Type B pancreatic cell (in vitro differentiated cells): Measurements from ENCODE around the gene KLHL22. TPM values are rescaled to one million over a fixed set of nuclear protein-coding genes. Genes with fewer than 3 reads are reported as not detected.
"Not testable (repeated sequence)": the region's sequence is repeated elsewhere in the genome, so short reads cannot be mapped to it uniquely, and the experiment has no call there.

Experiments used
- DNase-seq: peaks from one replicate; pipeline ENCODE4 v3.0.0; 2021; ENCODE audit warnings: mixed read lengths; ENCODE audit not compliant: unreplicated experiment; ENCODE audit errors: extremely low spot score
- H3K27ac Mint-ChIP-seq: 2 replicates; pipeline ENCODE4 v1.8.0; 2021; ENCODE audit warnings: mild to moderate bottlenecking, mixed read lengths
- H3K27me3 Mint-ChIP-seq: 2 replicates; pipeline ENCODE4 v1.8.0; 2021; ENCODE audit warnings: mixed read lengths
- H3K36me3 Mint-ChIP-seq: 2 replicates; pipeline ENCODE4 v1.8.0; 2021; ENCODE audit warnings: mixed read lengths
- H3K4me1 Mint-ChIP-seq: one replicate; pipeline ENCODE4 v1.8.0; 2021; ENCODE audit warnings: mixed read lengths; ENCODE audit not compliant: unreplicated experiment
- H3K4me3 Mint-ChIP-seq: 2 replicates; pipeline ENCODE4 v1.8.0; 2021; ENCODE audit warnings: mild to moderate bottlenecking, mixed read lengths
- H3K9me3 Mint-ChIP-seq: 2 replicates; pipeline ENCODE4 v1.8.0; 2021; ENCODE audit warnings: mixed read lengths
- CTCF ChIP-seq: fragments of 200-600 bp; sonication (generic); conservative IDR thresholded peaks from 2 replicates; pipeline ENCODE4 v1.5.0; 2021; ENCODE audit warnings: antibody characterized with exemption, mild to moderate bottlenecking
- total RNA-seq: library from RNA; stranded (reverse); gene quantifications from 2 replicates; pipeline ENCODE4 v1.2.1, GENCODE V29; 2021; ENCODE audit warnings: low replicate concordance

Gene KLHL22
- total RNA-seq, 1 donor from 2014 or later, result 38.8 TPM

DNA sequence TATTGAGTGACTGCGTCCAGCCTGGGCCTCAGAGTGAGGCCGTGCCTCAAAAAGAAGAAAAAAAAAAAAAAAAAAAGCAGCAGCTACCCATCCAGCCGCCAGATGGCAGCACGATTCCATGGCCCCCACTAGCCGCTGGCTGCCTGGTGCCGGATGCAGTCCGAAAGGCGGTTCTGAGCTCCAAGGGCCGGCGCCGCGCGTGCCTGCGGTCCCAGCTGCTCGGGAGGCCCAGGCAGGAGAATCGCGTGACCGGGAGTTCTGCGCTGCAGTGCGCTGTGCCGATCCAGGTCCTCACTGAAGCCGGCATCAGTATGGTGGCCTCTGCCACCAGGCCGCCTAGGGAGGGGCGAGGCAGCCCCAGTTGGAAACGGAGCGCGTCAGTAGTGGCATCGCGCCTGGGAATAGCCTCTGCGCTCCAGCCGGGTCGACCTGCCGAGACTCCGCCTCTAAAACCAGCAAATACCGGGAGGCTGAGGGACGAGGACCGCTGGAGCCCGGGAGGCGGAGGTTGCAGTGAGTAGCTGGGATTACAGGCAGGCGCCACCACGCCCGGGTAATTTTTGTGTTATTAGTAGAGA is 77.3 kb downstream of the KLHL22 start:
- TF ChIP-seq CTCF, result peak; percentile 98
- Mint-ChIP-seq H3K9me3 (no peaks in the 10 kb centered on the region), H3K27me3 (no peaks in the 10 kb centered on the region), H3K36me3 (no peaks in the 10 kb centered on the region), H3K27ac (no peak overlapping the region), H3K4me1 (peaks cover 4% of the 10 kb centered on the region), H3K4me3 (peak overlapping the region; percentile 78)
- peak; percentile 85 for DNase-seq

- not testable (repeated sequence) for H3K4me3 Mint-ChIP-seq, H3K27me3 Mint-ChIP-seq, H3K27ac Mint-ChIP-seq, H3K9me3 Mint-ChIP-seq, H3K36me3 Mint-ChIP-seq, DNase-seq
- peaks cover 15% of the 10 kb centered on the region for H3K4me1 Mint-ChIP-seq
Observed at GRCh38 chr22:20415699-20416098, 79.9 kb downstream of the KLHL22 start.

DNA sequence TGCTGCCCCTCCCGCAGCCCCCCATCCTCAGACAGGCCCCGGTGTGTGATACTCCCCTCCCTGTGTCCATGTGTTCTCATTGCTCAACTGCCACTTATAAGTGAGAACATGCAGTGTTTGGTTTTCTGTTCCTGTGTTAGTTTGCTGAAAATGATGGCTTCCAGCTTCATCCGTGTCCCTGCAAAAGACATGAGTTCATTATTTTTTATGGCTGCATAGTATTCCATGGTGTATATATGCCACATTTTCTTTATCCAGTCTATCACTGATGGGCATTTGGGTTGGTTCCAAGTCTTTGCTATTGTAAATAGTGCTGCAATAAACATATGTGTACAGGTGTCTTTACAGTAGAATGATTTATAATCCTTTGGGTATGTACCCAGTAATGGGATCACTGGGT is 80.4 kb downstream of the KLHL22 start:
- not testable (repeated sequence) for H3K36me3 Mint-ChIP-seq, H3K27ac Mint-ChIP-seq, H3K4me3 Mint-ChIP-seq, H3K27me3 Mint-ChIP-seq, H3K9me3 Mint-ChIP-seq, DNase-seq
- H3K4me1 Mint-ChIP-seq, result peaks cover 19% of the 10 kb centered on the region

DNA sequence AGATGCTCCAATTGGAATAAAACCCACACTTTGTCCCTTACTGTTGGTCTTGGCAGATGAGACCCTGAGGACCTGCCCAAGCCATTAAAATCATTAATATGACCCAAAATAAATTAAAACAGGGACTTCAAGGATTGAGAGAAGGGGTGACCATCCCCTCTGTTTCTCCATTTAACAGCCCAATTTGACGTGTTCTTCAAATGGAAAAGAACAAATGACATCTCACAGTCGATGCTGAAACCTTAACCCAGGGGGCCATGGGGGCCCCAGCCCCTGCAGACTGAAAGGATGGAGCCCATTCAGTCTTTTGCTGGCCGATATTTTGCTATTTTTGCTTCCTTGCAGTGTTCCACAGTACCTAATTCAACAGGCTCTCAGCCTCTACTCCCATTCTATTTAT is 81.1 kb downstream of the KLHL22 start:
- H3K36me3 Mint-ChIP-seq, result peaks cover 4% of the 10 kb centered on the region
- H3K4me3 Mint-ChIP-seq, result no peak overlapping the region
- H3K4me1 Mint-ChIP-seq, result peaks cover 21% of the 10 kb centered on the region
- no peak overlapping the region for H3K27ac Mint-ChIP-seq
- DNase-seq, result no peak
- TF ChIP-seq CTCF, result no peak
- no peaks in the 10 kb centered on the region for H3K27me3 Mint-ChIP-seq
- no peaks in the 10 kb centered on the region for H3K9me3 Mint-ChIP-seq

DNA sequence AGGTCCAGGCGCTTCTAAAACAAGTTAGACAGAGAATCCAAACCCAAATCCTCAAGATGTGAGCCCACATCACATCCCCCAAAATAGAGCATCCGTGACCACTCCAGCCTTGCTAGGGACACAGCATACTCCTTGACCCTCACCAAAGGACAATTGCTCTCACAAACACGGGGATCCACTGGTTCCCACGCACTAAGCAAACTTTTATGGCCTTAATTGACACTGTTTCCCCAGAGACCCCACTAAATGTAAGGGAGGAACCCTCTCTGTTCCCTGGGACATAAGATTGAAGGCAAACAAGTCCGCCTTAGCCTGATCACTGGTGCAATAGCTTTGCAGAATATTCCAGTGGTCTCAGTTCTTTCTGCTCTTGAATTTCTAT is 81.5 kb downstream of the KLHL22 start:
- Mint-ChIP-seq H3K9me3 (no peaks in the 10 kb centered on the region), H3K4me1 (peaks cover 19% of the 10 kb centered on the region), H3K27ac (no peak overlapping the region), H3K36me3 (peaks cover 4% of the 10 kb centered on the region), H3K27me3 (no peaks in the 10 kb centered on the region), H3K4me3 (no peak overlapping the region)
- DNase-seq, result no peak
- TF ChIP-seq CTCF, result no peak

DNA sequence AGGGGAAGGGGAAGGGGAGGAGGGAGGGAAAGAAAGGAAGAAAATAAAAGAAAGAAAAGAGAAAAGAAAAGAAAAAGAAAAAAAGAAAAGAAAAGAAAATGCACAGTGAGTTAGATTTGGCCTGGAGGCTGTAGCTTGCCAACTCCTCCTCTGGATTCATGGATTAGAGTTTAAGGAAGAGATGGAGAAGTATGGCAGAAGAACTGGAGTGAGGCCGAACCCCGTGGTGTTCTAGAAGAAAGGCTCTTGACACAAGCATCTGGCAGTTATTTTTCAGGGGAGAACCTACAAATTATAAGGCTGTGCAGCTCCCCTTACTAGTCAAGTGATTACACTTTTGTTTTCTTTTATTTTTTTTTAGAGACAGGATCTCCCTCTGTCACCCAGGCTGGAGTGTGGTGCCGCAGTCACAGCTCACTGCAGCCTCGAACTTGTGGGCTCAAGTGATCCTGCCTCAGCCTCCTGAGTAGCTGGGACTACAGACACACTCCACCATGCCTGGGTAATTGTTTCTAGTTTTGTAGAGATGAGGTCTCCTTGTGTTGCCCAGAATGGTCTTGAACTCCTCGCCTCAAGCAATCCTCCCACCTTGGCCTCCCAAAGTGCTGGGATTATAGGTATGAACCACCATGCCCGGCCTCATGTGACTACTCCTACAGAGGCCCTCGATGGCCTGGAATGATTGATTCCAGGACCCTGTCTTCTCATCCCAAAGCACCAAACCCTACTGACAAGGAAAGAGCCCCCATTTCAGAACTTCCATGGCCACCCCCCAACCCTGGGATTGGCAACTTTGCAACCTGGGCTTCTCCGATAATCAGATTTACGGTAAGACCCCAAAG is 82.2 kb downstream of the KLHL22 start:
- Mint-ChIP-seq H3K4me3 (no peak overlapping the region), H3K27me3 (no peaks in the 10 kb centered on the region), H3K4me1 (peaks cover 17% of the 10 kb centered on the region), H3K36me3 (peaks cover 4% of the 10 kb centered on the region), H3K9me3 (no peaks in the 10 kb centered on the region), H3K27ac (no peak overlapping the region)
- DNase-seq, result no peak
- no peak for TF ChIP-seq CTCF
